ENCODE results near the gene ANKRA2.

ANKRA2 gene

GRCh38 chr5:73507062-73507461 lies 58.4 kb downstream of the ANKRA2 start:
- peak overlapping the region; percentile 66 for H3K27ac Mint-ChIP-seq

DNA sequence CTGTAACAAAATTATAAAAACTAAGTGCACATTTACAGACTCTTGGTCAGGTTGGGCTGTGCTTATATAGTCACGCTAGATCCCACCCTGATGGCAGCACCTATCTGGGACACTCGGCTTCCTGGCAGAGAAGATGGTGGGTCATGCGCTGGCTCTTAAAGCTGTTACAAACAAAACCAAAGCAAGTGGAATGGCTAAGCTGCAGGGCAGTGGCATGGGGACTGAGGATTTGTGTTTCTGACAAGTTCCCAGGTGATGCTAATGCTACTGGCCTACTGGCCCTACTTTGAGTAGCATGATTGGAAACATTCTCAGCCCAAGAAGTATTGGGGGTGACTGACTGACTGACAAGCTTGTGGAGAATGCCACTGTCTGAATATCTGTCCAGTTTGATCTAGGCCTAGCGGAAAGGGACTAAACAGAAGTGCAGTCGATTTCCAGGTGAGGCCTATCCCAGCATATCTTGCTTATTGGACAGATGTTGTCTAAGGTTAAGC lies 58.9 kb downstream of the ANKRA2 start:
- DNase-seq, result no peak
- TF ChIP-seq CTCF (IDR thresholded peaks at IDR 0.05), result no peak
- H3K4me1 Mint-ChIP-seq, result no peaks in the 10 kb centered on the region
- peaks cover 4% of the 10 kb centered on the region for H3K27me3 Mint-ChIP-seq (ENCODE audit: low read depth, poor library complexity)
- peak overlapping the region; percentile 66 for H3K27ac Mint-ChIP-seq
- no peak overlapping the region for H3K4me3 Mint-ChIP-seq
- no peaks in the 10 kb centered on the region for H3K9me3 Mint-ChIP-seq
- H3K36me3 Mint-ChIP-seq (ENCODE audit: low read depth), result peaks cover 39% of the 10 kb centered on the region

More at GRCh38 chr5:73507062-73507461, 58.4 kb downstream of the ANKRA2 start:
- Mint-ChIP-seq H3K36me3 (ENCODE audit: low read depth) (peaks cover 37% of the 10 kb centered on the region), H3K4me3 (no peak overlapping the region), H3K9me3 (no peaks in the 10 kb centered on the region), H3K4me1 (no peaks in the 10 kb centered on the region), H3K27me3 (ENCODE audit: low read depth, poor library complexity) (peaks cover 4% of the 10 kb centered on the region)
- TF ChIP-seq CTCF (IDR thresholded peaks at IDR 0.05), result no peak
- no peak for DNase-seq
